Measurements from ENCODE around the gene CFAP97D2. TPM values are rescaled to one million over a fixed set of nuclear protein-coding genes. Genes with fewer than 3 reads are reported as not detected.
"Not testable (repeated sequence)": the region's sequence is repeated elsewhere in the genome, so short reads cannot be mapped to it uniquely, and the experiment has no call there.

CFAP97D2 gene
- total RNA-seq, 1 donor from 2014 or later = 1.8 TPM

GRCh38 chr13:114263578-114263977 lies 84.5 kb downstream of the CFAP97D2 start:
- TF ChIP-seq CTCF (IDR thresholded peaks at IDR 0.05) = no peak
- DNase-seq = no peak
- Histone ChIP-seq H3K27me3 (ENCODE audit: low read depth) (no peaks in the 10 kb centered on the region), H3K36me3 (peaks cover 100% of the 10 kb centered on the region), H3K27ac (no peak overlapping the region), H3K4me3 (no peak overlapping the region), H3K4me1 (no peaks in the 10 kb centered on the region), H3K9me3 (no peaks in the 10 kb centered on the region)
- ATAC-seq = peak; percentile 24 to 25
- intact Hi-C loops (cut with DNase I) = no loop called here

GRCh38 chr13:114264313-114264712 lies 85.3 kb downstream of the CFAP97D2 start:
- H3K9me3 ChIP-seq; DNase-seq; H3K27ac ChIP-seq; H3K4me3 ChIP-seq; intact Hi-C loops (cut with DNase I); ATAC-seq; H3K27me3 ChIP-seq (ENCODE audit: low read depth); H3K4me1 ChIP-seq: not testable (repeated sequence)
- H3K36me3 ChIP-seq = peaks cover 100% of the 10 kb centered on the region

- intact Hi-C loops (cut with DNase I) = no loop called here
- Histone ChIP-seq H3K4me1 (no peaks in the 10 kb centered on the region), H3K9me3 (no peaks in the 10 kb centered on the region), H3K27ac (no peak overlapping the region), H3K27me3 (ENCODE audit: low read depth) (no peaks in the 10 kb centered on the region), H3K4me3 (no peak overlapping the region), H3K36me3 (peaks cover 100% of the 10 kb centered on the region)
- no peak for DNase-seq
- ATAC-seq = no peak
- no peak for TF ChIP-seq CTCF (IDR thresholded peaks at IDR 0.05)
These were observed 86.0 kb downstream of the CFAP97D2 start for GRCh38 chr13:114264886-114265611.

DNA sequence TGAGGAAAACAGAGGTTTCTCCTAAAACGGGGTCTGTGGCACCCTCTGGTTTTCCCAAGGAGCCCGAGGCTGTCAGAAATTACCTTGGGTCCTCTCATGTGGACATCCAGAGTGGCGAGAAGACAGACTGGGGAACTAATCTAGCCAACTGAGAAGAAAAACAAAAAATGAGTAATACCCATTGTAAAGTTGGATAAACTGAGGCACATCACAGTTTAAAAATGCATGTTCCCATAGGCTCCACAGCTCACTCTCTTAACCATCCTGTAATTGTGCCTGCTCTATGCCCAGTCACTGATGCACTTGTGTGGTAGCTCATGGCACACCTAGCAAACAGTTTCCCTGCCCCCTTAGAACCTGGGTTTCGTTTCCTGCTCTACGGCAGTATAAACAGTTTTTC lies 87.2 kb downstream of the CFAP97D2 start:
- H3K4me3 ChIP-seq = no peak overlapping the region
- intact Hi-C loops (cut with DNase I) = no loop called here
- no peaks in the 10 kb centered on the region for H3K4me1 ChIP-seq
- DNase-seq (no peak), ATAC-seq (no peak)
- no peaks in the 10 kb centered on the region for H3K9me3 ChIP-seq
- H3K27ac ChIP-seq = no peak overlapping the region
- TF ChIP-seq CTCF (IDR thresholded peaks at IDR 0.05) = no peak
- H3K36me3 ChIP-seq = peaks cover 95% of the 10 kb centered on the region
- H3K27me3 ChIP-seq (ENCODE audit: low read depth) = no peaks in the 10 kb centered on the region

DNA sequence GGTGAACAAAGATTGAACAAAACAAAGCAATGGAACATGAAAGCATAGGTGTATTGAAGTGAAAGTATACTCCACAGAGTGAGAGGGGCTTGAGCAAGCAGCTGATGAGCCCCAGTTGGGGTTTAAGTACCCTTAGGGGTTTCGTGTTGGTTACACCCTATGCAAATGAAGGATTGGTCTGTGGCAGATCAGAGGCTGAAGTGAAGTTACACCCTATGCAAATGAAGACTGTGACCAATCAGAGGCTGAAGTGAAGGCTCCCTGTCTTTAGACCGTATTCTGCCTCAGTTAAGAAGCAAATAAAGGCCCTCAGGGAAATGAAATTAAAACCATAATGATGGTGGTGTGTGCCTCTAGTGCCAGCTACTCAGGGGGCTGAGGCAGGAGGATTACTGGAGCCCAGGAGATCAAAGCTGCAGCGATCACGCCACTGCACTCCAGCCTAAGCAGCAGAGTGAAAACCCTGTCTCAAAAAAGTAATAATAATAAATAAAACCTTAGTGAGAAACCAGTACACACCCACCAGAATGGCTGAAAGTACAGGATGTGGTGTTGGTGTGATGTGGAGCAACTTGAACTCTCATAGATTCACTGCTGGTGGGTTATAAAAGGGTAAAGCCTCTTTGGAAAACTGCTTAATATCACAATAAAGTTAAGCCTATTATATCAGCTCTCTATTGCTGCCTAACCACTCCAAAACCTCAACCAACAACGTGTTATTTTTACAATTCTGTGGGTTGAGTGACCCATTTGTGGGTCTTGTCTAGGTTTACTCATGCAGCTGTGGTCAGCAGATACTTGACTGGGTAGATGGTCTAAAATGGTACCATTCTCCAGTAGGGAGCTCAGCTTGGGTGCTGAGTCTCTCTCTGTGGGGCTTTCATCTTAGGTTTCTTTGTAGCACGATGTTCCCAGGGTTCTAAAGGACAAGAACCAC lies 89.6 kb downstream of the CFAP97D2 start:
- ATAC-seq = peak; percentile 21 to 27
- Histone ChIP-seq H3K27ac (no peak overlapping the region), H3K36me3 (peaks cover 91% of the 10 kb centered on the region), H3K4me1 (no peaks in the 10 kb centered on the region), H3K9me3 (no peaks in the 10 kb centered on the region), H3K27me3 (ENCODE audit: low read depth) (no peaks in the 10 kb centered on the region), H3K4me3 (no peak overlapping the region)
- TF ChIP-seq CTCF (IDR thresholded peaks at IDR 0.05) = no peak
- intact Hi-C loops (cut with DNase I) = no loop called here
- no peak for DNase-seq
